Mesendoderm (in vitro differentiated cells): ENCODE data around the gene ARRDC2.
"Not testable (repeated sequence)": the region's sequence is repeated elsewhere in the genome, so short reads cannot be mapped to it uniquely, and the experiment has no call there.

Experiments used
- DNase-seq: peaks from one replicate; pipeline ENCODE4 v3.0.0; 2013
- H2AK5ac ChIP-seq: 2 replicates; pipeline ENCODE4 v1.6.1; 2013; ENCODE audit warnings: low read length, inconsistent platforms
- H2BK120ac ChIP-seq: 2 replicates; pipeline ENCODE4 v1.6.1; 2013; ENCODE audit warnings: low read depth, mild to moderate bottlenecking, low read length, moderate library complexity, mixed read lengths
- H2BK15ac ChIP-seq: replicated peaks from 2 replicates; pipeline ENCODE4 v1.6.1; 2013; ENCODE audit warnings: low read depth, mild to moderate bottlenecking, moderate library complexity
- H2BK5ac ChIP-seq: 2 replicates; pipeline ENCODE4 v1.6.1; 2013; ENCODE audit warnings: low read length, inconsistent platforms
- H3K18ac ChIP-seq: 2 replicates; pipeline ENCODE4 v1.6.1; 2013; ENCODE audit warnings: mild to moderate bottlenecking, low read length, mixed read lengths
- H3K23ac ChIP-seq: one replicate; pipeline ENCODE4 v1.6.1; 2013; ENCODE audit warnings: low read length
- H3K27ac ChIP-seq: 2 replicates; pipeline ENCODE4 v1.5.1; 2013; ENCODE audit warnings: low read depth, mild to moderate bottlenecking, inconsistent platforms, low read length, moderate library complexity
- H3K27me3 ChIP-seq: 2 replicates; pipeline ENCODE4 v1.6.1; 2013; ENCODE audit warnings: low read length, control low read depth, mild to moderate bottlenecking, inconsistent platforms; ENCODE audit not compliant: insufficient read depth, poor library complexity
- H3K36me3 ChIP-seq: 2 replicates; pipeline ENCODE4 v1.6.1; 2013; ENCODE audit warnings: low read length, inconsistent platforms; ENCODE audit not compliant: control insufficient read depth, insufficient read depth
- H3K4ac ChIP-seq: one replicate; pipeline ENCODE4 v1.6.1; 2013; ENCODE audit warnings: low read depth, mild to moderate bottlenecking, low read length, moderate library complexity
- H3K4me1 ChIP-seq: 2 replicates; pipeline ENCODE4 v1.6.1; 2013; ENCODE audit warnings: low read depth, low read length, inconsistent platforms; ENCODE audit not compliant: control insufficient read depth
- H3K4me2 ChIP-seq: 2 replicates; pipeline ENCODE4 v1.6.1; 2013; ENCODE audit warnings: low read length
- H3K4me3 ChIP-seq: 2 replicates; pipeline ENCODE4 v1.5.1; 2013; ENCODE audit warnings: mild to moderate bottlenecking, low read length
- H3K56ac ChIP-seq: one replicate; pipeline ENCODE4 v1.6.1; 2013; ENCODE audit warnings: low read length
- H3K79me1 ChIP-seq: 2 replicates; pipeline ENCODE4 v1.6.1; 2013; ENCODE audit warnings: low read length, inconsistent platforms
- H3K79me2 ChIP-seq: 2 replicates; pipeline ENCODE4 v1.6.1; 2013; ENCODE audit warnings: mild to moderate bottlenecking, low read length; ENCODE audit not compliant: control insufficient read depth, insufficient read depth
- H3K9ac ChIP-seq: 2 replicates; pipeline ENCODE4 v1.6.1; 2013; ENCODE audit warnings: low read length, inconsistent platforms
- H4K5ac ChIP-seq: one replicate; pipeline ENCODE4 v1.6.1; 2013; ENCODE audit warnings: low read length
- H4K8ac ChIP-seq: one replicate; pipeline ENCODE4 v1.6.1; 2013; ENCODE audit warnings: low read depth, mild to moderate bottlenecking, control low read depth, low read length, moderate library complexity
- WGBS: extraction: QIAGEN DNeasy Blood & Tissue Kit; methylation state at CpG from one replicate; pipeline ENCODE4 v1.1.7; 2013; ENCODE audit warnings: low lambda C conversion rate, missing lambda C conversion rate; ENCODE audit not compliant: insufficient coverage; ENCODE audit errors: extremely low coverage; 5-methylcytosine and 5-hydroxymethylcytosine counted together

ARRDC2 gene

DNA sequence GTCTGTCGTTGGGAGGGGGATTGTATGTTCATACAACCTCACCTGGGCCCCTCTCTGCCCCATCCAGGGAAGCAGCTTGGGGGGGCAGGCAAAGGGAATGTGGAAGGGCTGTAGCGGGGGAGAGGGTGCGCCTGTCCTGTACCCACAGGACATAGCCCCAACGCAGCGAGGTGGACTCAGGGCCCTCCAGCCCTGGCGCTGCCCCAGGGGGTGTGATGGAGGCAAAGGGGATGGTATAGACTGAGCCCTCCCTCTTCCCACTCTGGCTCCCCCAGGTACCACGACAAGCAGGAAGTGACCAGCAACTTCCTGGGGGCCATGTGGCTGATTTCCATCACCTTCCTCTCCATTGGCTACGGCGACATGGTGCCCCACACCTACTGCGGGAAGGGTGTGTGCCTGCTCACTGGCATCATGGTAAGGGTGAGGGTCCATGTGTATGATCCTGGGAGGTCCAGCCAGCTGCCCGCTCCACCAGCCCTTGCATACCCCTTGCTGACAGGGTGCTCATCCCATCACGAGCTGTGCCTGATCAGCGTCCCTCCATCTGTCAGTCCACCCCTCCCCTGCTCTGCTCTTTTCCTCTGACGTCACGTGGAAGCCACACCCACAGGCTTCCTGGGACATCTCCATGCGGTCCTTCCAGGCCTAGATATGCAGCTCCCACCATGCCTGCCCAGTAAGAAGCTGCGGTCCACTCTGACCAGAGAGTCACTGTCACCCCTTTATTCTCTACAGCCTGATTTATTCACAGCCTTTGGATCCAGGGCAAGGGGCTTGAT, 22.7 kb upstream of the ARRDC2 start:
- no peak overlapping the region for H3K27ac ChIP-seq
- H3K23ac ChIP-seq: no peak overlapping the region
- H2BK5ac ChIP-seq: no peak overlapping the region
- H3K4me2 ChIP-seq: no peak overlapping the region
- H2BK120ac ChIP-seq: no peak overlapping the region
- H3K18ac ChIP-seq: no peak overlapping the region
- H3K4ac ChIP-seq: no peak overlapping the region
- no peaks in the 10 kb centered on the region for H3K4me1 ChIP-seq
- no peak overlapping the region for H4K8ac ChIP-seq
- WGBS: no CpG with 5 or more reads among the region's 17 CpGs
- H4K5ac ChIP-seq: no peak overlapping the region
- no peak overlapping the region for H2AK5ac ChIP-seq
- H2BK15ac ChIP-seq: no peak overlapping the region
- H3K36me3 ChIP-seq: no peaks in the 10 kb centered on the region
- no peaks in the 10 kb centered on the region for H3K27me3 ChIP-seq
- no peaks in the 10 kb centered on the region for H3K79me2 ChIP-seq
- H3K4me3 ChIP-seq: no peak overlapping the region
- H3K79me1 ChIP-seq: no peaks in the 10 kb centered on the region
- peak; percentile 42 for DNase-seq
- peak overlapping the region; percentile 15 for H3K56ac ChIP-seq
- no peak overlapping the region for H3K9ac ChIP-seq

DNA sequence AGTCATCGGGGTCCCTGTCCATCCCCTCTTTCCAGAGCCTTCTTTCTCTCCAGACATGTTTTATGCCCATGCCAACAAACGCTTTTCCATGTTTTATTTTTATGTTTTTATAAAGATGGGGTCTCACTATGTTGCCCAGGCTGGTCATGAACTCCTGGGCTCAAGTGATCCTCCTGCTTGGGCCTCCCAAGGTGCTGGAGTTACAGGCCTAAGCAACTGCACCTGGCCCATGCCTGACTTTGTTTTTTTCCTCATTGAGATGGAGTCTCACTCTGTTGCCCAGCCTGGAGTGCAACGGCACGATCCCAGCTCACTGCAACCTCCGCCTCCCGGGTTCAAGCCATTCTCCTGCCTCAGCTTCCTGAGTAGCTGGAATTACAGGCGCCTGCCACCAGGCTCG, 21.4 kb upstream of the ARRDC2 start:
- H2BK15ac ChIP-seq, H3K27ac ChIP-seq, H3K4me2 ChIP-seq: not testable (repeated sequence)

GRCh38 chr19:17988161-17988560, 19.8 kb upstream of the ARRDC2 start:
- Histone ChIP-seq H4K5ac (no peak overlapping the region), H2BK5ac (no peak overlapping the region), H3K56ac (no peak overlapping the region), H2BK15ac (no peak overlapping the region), H3K4ac (no peak overlapping the region), H3K4me1 (no peaks in the 10 kb centered on the region), H3K9ac (no peak overlapping the region), H3K4me3 (no peak overlapping the region), H3K4me2 (no peak overlapping the region), H3K23ac (no peak overlapping the region), H3K18ac (no peak overlapping the region), H3K79me2 (no peaks in the 10 kb centered on the region), H3K27me3 (no peaks in the 10 kb centered on the region), H3K27ac (no peak overlapping the region), H2AK5ac (no peak overlapping the region), H3K79me1 (no peaks in the 10 kb centered on the region), H4K8ac (no peak overlapping the region), H2BK120ac (no peak overlapping the region), H3K36me3 (no peaks in the 10 kb centered on the region)
- DNase-seq: no peak
- WGBS: no CpG with 5 or more reads among the region's 13 CpGs

More for the DNA sequence above, 21.4 kb upstream of the ARRDC2 start:
- H3K18ac ChIP-seq, H2AK5ac ChIP-seq, H3K36me3 ChIP-seq, H3K79me1 ChIP-seq, H4K8ac ChIP-seq, H3K4me3 ChIP-seq, H2BK5ac ChIP-seq, DNase-seq, H3K23ac ChIP-seq, H3K4me1 ChIP-seq, H3K56ac ChIP-seq, H3K27me3 ChIP-seq, H4K5ac ChIP-seq, H3K4ac ChIP-seq, H3K9ac ChIP-seq, H2BK120ac ChIP-seq, H3K79me2 ChIP-seq: not testable (repeated sequence)
- no CpG with 5 or more reads among the region's 8 CpGs for WGBS

DNA sequence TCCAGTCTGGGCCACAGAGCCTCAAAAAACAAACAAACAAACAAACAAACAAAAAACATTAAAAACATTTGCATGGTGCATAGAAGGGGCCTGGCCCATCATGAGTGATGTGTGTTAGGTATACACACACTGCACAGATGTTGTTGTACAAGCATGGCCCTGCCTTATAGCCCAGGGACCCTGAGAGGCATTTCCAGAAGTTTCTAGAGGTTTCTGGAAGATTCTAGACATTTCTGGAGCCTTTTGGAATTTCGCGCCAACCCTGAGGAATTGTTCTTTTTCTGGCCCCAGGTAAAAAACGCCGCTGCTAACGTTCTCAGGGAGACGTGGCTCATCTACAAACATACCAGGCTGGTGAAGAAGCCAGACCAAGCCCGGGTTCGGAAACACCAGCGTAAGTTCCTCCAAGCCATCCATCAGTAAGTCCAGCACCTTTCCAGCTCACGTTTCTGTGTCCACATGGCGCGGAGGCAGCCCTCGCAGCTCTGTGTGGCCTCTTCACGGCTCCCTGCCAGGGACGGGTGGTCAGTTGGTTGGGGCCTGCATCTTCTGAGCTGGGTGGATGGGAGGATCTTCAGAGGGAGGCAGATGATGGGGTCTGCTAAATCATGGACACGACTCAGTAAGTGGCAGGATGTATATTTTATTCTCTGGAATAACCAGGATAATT, 18.4 kb upstream of the ARRDC2 start:
- Histone ChIP-seq H2BK5ac (no peak overlapping the region), H3K56ac (no peak overlapping the region), H3K79me1 (no peaks in the 10 kb centered on the region), H3K23ac (no peak overlapping the region), H3K4me3 (no peak overlapping the region), H3K4me1 (no peaks in the 10 kb centered on the region), H4K8ac (no peak overlapping the region), H3K27ac (no peak overlapping the region), H2AK5ac (no peak overlapping the region), H3K18ac (no peak overlapping the region), H3K4ac (no peak overlapping the region), H3K79me2 (no peaks in the 10 kb centered on the region), H3K9ac (no peak overlapping the region), H2BK120ac (no peak overlapping the region), H3K36me3 (no peaks in the 10 kb centered on the region), H3K27me3 (no peaks in the 10 kb centered on the region), H3K4me2 (no peak overlapping the region), H2BK15ac (no peak overlapping the region), H4K5ac (no peak overlapping the region)
- WGBS: no CpG with 5 or more reads among the region's 16 CpGs
- no peak for DNase-seq

- no peak overlapping the region for H3K4me3 ChIP-seq
- no peak overlapping the region for H3K18ac ChIP-seq
- H3K79me2 ChIP-seq: no peaks in the 10 kb centered on the region
- no peak overlapping the region for H3K4me2 ChIP-seq
- no peak overlapping the region for H2AK5ac ChIP-seq
- DNase-seq: no peak
- no peak overlapping the region for H2BK15ac ChIP-seq
- WGBS: no CpG with 5 or more reads among the region's 27 CpGs
- no peaks in the 10 kb centered on the region for H3K79me1 ChIP-seq
- H3K23ac ChIP-seq: no peak overlapping the region
- no peak overlapping the region for H4K5ac ChIP-seq
- H3K9ac ChIP-seq: no peak overlapping the region
- H2BK5ac ChIP-seq: no peak overlapping the region
- no peaks in the 10 kb centered on the region for H3K36me3 ChIP-seq
- no peaks in the 10 kb centered on the region for H3K27me3 ChIP-seq
- no peak overlapping the region for H4K8ac ChIP-seq
- H3K4me1 ChIP-seq: no peaks in the 10 kb centered on the region
- no peak overlapping the region for H3K27ac ChIP-seq
- no peak overlapping the region for H3K56ac ChIP-seq
- H2BK120ac ChIP-seq: no peak overlapping the region
- H3K4ac ChIP-seq: no peak overlapping the region
Measured at GRCh38 chr19:17993076-17993813, 14.7 kb upstream of the ARRDC2 start.
